HEK293 (cell line): ENCODE results near the gene HBG2.

Experiments
- CTCF ChIP-seq: fragments of 450-650 bp; formaldehyde crosslinking; IDR thresholded peaks from 2 replicates; pipeline ENCODE4 v1.5.1; 2016; ENCODE audit warnings: missing biosample characterization, missing genetic modification characterization
- ELK4 ChIP-seq: IDR thresholded peaks from 2 replicates; pipeline ENCODE4 v1.6.1; 2011; ENCODE audit warnings: mild to moderate bottlenecking, low read depth, low read length, borderline replicate concordance
- KLF9 ChIP-seq: fragments of 450-650 bp; formaldehyde crosslinking; IDR thresholded peaks from 2 replicates; pipeline ENCODE4 v1.5.1; 2016; ENCODE audit warnings: missing biosample characterization, missing genetic modification characterization, low read depth
- PBX3 ChIP-seq: sonication (generic); formaldehyde crosslinking; IDR thresholded peaks from 2 replicates; pipeline ENCODE4 v1.8.1; 2022; ENCODE audit warnings: mild to moderate bottlenecking, moderate library complexity, missing genetic modification reagents
- REST ChIP-seq: fragments of 450-650 bp; formaldehyde crosslinking; IDR thresholded peaks from 2 replicates; pipeline ENCODE4 v1.5.1; 2016; ENCODE audit warnings: missing biosample characterization, missing genetic modification characterization
- WT1 ChIP-seq: fragments of 450-650 bp; formaldehyde crosslinking; IDR thresholded peaks from 2 replicates; pipeline ENCODE4 v1.5.1; 2016; ENCODE audit warnings: missing biosample characterization, missing genetic modification characterization
- ZNF140 ChIP-seq: fragments of 450-650 bp; formaldehyde crosslinking; IDR thresholded peaks from 2 replicates; pipeline ENCODE4 v1.5.1; 2016; ENCODE audit warnings: missing biosample characterization, missing genetic modification characterization
- ZNF394 ChIP-seq: fragments of 450-650 bp; formaldehyde crosslinking; IDR thresholded peaks from 2 replicates; pipeline ENCODE4 v1.5.1; 2016; ENCODE audit warnings: missing biosample characterization, missing genetic modification characterization, mild to moderate bottlenecking, moderate library complexity, borderline replicate concordance
- ZNF501 ChIP-seq: fragments of 450-650 bp; formaldehyde crosslinking; IDR thresholded peaks from 2 replicates; pipeline ENCODE4 v1.5.1; 2016; ENCODE audit warnings: missing biosample characterization, missing genetic modification characterization
- ZNF660 ChIP-seq: fragments of 450-650 bp; IDR thresholded peaks from 2 replicates; pipeline ENCODE4 v1.5.1; 2018; ENCODE audit warnings: missing biosample characterization, mild to moderate bottlenecking, missing genetic modification characterization

- TF ChIP-seq WT1 (tag by site-specific recombination) = no peak
- no peak for TF ChIP-seq ZNF660
- TF ChIP-seq ZNF140 (tag by site-specific recombination) = no peak
- no peak for TF ChIP-seq ZNF394 (tag by site-specific recombination)
- no peak for TF ChIP-seq CTCF (tag by site-specific recombination)
- TF ChIP-seq KLF9 = no peak
- TF ChIP-seq REST (tag by site-specific recombination) = no peak
- no peak for TF ChIP-seq ELK4
- TF ChIP-seq ZNF501 = no peak
- no peak for TF ChIP-seq PBX3 (CRISPR knock-in tag)
Observed at GRCh38 chr11:5285703-5286340, 31.2 kb upstream of the HBG2 start.
